HG03095 (cell line): ENCODE data around the gene DET1.

Source experiments
- ATAC-seq: cut with Tn5 transposase; IDR thresholded peaks from one replicate; pipeline ENCODE4 v1.9.1; 2021; ENCODE audit warnings: moderate library complexity; ENCODE audit not compliant: unreplicated experiment

DET1 gene

GRCh38 chr15:88467935-88468528 lies 78.4 kb downstream of the DET1 start:
- ATAC-seq = peak; percentile 5

- peak; percentile 80 for ATAC-seq
Observed at GRCh38 chr15:88467073-88467934, 79.2 kb downstream of the DET1 start, which contains the start of the genes MRPL46 and MRPS11. MRPL46 (minus strand) TSS chr15:88467388; CDS start chr15:88467377, 11 bp downstream. MRPS11 (plus strand) TSS chr15:88467708; CDS start chr15:88467718, 10 bp downstream.

GRCh38 chr15:88465633-88466224 lies 80.8 kb downstream of the DET1 start:
- ATAC-seq = no peak

DNA sequence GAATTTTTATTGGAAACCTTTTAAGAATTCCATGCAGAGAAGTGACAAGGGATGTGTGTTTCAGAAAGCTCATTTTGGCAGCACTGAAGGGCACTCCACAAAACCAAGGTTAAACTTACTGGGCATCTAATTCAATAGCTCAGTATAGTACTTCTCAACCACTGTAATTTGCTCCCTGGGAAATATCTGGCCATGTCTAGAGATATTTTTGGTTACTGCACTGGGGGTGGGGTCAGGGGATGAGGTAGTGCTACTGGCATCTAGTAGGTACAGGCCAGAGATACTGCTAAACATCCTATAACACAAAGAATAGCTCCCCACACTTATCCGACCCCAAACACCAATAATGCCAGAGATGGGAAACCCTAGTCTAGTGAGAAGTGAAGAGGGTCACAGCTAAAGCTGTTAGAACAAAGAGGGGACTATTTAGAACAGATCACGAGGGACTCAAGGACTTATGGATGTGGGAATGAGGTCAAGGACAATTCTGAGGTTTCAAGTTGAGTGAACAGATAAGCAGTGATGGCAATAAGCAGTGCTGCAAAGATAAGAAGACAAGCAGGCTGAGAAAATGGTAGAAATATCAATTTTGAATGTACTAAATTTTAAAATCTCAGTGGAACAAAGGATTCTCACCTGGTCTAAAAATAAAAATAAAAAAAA lies 82.5 kb downstream of the DET1 start:
- no peak for ATAC-seq
